GM12891 (cell line): ENCODE data around the gene AIG1.
"Not testable (repeated sequence)": the region's sequence is repeated elsewhere in the genome, so short reads cannot be mapped to it uniquely, and the experiment has no call there.

ENCODE experiments used
- POLR2A ChIP-seq: IDR thresholded peaks from 2 replicates; pipeline ENCODE4 v1.6.1; 2011; ENCODE audit warnings: low read depth, low read length, control low read depth
- POLR2AphosphoS5 ChIP-seq: IDR thresholded peaks from 2 replicates; pipeline ENCODE4 v1.6.1; 2011; ENCODE audit warnings: low read depth, low read length, control low read depth
- TAF1 ChIP-seq: IDR thresholded peaks from 2 replicates; pipeline ENCODE4 v1.6.1; 2011; ENCODE audit warnings: low read depth, low read length, control low read depth

GRCh38 chr6:143082274-143082673, 21.6 kb downstream of the AIG1 start:
- not testable (repeated sequence) for TF ChIP-seq TAF1, POLR2AphosphoS5, POLR2A
